ENCODE results near the gene DCUN1D1.

Gene DCUN1D1

DNA sequence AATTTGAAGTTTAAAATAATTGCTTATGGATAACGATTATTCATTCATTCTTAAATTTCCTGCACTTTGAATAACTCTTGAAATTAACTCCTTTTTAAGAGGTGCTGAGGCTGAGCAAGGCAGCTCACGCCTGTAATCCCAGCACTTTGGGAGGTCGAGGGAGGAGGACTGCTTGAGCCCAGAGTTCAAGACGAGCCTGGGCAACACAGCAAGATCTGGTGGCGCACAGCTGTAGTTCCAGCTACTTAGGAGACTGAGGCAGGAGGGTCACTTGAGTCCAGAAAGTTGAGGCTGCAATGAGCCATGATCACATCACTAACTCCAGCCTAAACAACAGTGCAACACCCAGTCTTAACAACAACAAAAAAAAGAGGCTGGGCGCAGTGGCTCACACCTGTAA, 8.0 kb downstream of the DCUN1D1 start:
- DNase-seq (ENCODE audit: low read depth), result no peak

DNA sequence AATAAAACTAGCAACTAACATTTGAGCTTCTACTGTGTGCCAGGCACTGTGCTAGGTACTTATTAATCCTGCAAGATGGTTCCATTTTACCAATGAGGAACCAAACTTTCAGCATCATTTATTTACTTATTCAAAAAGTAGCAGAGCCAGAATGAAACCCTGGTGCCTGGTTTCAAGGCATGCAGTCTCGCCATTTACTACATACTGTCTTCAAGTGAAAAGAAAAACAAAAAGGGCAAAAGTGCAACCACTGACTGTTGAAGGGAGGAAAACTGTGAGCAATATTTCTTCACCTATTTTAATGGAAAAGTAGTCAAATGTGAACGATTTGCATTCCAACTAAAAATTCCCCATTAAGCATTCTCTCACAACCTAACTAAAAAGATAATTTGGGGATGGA, 8.7 kb downstream of the DCUN1D1 start:
- no peak for DNase-seq (ENCODE audit: low read depth)

DNA sequence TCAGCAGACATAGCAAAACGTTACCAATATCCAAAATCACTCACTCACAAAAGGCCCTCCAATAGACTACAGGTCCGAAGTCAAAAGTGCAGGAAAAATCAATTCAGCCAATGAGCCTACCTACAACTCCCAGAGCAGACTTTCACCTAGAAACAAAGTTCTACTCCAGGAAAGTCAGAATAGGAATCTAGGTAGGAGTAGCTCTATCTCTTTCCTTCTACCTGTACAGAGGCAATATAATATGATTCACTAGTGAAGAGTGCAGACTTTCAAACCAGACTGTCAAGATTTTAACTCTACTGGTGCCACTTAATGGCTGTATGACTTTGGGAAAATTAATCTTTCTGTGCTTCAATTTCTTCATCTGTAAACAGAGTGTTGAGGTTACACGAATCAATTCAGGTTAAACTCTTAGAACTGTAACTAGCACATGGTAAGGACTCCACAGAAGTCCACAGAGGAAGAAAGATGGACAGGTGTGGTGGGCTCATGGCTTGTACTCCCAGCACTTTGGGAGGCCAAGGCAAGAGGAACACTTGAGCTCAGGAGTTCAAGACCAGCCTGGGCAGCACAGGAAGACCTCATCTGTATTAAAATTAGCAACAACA, 9.4 kb downstream of the DCUN1D1 start:
- no peak for DNase-seq (ENCODE audit: low read depth)

DNA sequence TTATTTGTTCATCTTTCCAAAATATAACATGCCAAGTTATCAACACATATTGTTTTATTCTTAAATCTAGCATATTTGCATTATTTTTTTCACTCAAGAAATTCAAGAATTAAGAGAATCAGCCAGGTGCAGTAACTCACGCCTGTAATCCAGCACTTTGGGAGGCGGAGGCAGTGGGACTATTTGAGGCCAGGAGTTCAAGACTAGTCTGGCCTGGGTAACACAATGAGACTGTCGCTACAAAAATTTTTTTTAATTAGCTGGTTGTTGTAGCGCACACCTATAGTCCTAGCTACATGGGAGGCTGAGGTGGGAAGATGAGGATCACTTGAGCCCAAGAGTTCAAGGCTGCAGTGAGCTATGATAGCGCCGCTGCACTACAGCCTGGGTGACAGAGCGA, 10.5 kb downstream of the DCUN1D1 start:
- no peak for DNase-seq (ENCODE audit: low read depth)

DNA sequence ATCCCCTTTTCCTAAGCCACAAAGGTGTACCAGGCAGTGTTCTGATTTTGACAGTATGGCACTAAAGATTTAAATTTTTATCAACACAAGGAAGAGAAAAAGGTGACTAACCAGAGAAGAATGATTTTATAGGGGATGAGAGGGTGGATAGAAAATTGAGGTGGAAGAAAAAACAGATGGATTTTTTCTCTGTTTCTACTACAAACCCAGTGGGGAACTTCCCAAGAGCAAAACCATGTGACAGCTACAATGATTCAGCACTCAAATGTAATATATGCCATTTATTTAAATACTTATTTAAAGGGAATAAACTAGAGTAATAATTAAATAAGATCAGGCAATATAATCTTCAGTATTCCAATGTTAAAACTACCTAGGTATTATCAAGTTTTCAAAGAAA, 11.1 kb downstream of the DCUN1D1 start:
- no peak for DNase-seq (ENCODE audit: low read depth)

DNA sequence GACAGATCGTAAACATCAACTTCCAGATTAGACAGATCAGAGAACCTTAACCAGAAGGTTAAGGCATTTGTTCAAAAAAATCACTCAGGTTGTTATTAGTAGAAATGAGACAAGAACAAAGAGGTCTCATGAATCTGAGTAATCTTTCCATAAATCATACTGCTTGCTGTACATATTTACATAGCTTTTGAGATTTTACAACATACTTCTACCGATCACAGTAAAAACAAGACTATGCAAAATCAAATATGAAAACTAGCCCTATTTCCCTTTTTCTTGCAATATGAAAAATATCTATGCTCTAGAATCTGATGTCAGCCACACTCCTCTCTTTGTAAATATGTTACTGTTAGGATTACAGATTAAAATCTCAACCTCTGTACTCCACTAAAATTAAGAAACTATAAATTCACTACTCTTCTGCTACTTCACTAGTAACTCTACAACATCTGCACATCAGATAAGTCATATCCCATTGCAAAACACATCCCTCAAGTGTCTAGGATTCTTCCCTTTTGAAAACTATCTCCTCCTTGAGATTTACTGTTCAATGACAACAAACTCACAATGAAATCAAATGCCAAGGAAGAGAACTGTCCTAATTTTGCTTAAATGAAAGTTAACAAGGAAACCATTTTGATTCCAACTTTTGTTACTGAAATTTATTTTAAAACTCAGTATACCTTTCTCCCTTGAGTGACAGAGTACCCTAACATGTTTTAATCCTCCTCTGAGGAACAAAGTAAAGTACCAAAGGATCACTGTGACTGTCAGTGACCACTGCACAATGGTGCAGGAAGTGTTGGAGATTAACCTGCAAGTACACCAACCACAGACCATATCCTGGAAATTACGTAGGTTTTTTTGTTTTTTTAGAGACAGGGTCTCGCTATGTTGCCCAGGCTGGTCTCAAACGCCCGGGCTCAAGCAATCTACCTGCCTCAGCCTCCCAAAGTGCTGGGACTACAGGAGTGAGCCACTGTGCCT, 12.8 kb downstream of the DCUN1D1 start:
- no peak for DNase-seq (ENCODE audit: low read depth)

DNA sequence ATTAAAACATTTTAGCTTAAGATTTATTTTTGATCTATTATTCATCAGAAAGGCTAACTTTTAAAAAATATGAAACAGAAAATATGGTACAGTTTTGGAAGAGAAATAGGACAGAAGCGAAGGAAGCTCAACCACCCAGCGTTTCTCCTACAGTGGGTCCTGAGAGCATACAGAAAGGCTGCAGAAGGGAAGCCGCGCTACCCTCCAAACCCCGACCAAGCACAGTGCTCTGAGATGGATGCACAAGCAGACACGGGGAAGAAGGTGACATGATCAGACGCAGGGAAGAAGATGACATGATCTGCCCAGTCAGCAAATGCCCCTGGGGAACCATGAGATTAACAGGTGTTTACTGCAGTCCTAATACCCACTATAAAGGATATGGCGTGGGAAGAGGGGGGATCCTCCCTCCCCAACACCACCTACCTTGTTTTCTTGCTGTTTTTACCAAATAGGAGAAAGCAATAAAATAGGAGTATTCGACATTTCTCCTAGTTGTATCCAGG, 14.4 kb downstream of the DCUN1D1 start:
- no peak for DNase-seq (ENCODE audit: low read depth)

DNA sequence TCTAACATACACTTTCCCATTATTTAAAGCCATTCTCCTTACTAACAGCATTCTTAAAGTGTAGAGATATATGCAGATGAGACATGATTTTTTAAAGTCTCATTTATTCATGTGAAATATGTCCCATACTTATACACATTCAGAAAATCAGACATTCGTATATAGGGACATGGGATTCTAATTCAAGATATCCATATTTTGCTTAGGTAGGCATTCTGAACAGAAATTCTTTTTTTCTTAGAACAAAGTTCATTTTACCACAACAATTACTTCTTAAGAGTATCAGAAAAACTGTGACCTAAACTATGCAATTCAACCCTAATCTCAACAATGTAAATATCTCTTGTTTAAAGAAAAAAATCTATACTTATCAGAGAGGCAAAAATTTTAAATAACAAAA, 16.2 kb downstream of the DCUN1D1 start:
- no peak for DNase-seq (ENCODE audit: low read depth)

DNA sequence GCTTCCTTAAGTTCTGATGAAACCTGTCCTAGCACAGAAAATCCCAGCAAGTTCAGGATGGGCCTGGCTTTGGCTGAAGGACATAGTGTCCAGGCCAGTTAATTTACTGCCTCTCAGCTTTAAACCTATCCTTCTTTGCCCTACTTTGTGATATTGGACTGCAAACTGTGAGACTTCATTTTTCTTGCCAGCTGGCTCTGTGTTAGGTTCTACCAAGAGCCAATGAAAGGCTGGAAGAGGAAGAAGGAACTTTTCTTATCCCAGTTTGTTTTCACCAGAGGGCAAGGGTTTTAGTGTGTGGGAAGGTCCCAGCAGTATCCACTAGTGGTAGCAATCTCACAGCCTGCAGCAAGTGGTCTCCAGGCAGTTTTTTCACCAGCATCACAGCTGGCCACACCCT, 18.2 kb downstream of the DCUN1D1 start:
- DNase-seq (ENCODE audit: low read depth), result no peak

DNA sequence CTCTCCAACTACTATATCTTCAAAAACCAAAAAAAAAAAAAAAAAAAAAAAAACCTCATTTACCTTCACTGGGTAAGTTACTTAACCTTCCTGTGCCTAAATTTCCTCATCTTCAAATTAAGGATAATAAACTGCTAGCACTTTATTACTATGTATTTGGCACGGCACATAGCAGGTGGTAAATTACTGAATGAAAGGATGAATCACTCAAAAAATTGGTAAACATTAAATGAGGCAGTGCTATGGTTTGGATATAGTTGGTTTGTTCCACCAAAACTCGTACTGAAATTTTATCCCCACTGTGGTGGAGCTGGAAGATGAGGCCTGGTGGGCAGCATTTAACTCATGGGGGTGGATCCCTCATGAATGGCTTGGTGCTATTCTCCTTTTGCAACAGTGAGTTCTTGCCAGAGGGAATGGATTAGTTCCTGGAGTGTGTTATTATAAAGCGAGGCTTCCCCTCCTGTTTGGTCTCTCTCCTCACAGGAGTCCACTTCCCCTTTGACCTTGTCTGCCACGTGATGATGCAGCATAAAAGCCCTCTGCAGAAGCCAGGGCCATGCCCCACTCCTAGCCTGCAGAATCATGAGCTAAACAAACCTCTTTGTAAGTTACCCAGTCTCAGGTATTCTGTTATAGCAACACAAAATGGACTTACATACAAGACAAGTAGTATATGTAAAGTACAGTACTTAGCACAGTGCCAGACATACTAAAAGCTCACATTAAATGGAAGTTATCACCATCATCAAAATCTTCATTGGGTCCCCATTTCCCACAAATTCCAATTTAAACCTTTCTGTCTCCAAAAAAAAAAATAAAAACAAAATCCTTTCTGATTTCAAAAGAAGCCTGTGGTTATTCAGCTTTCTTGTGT, 20.6 kb downstream of the DCUN1D1 start:
- DNase-seq (ENCODE audit: low read depth), result no peak

DNA sequence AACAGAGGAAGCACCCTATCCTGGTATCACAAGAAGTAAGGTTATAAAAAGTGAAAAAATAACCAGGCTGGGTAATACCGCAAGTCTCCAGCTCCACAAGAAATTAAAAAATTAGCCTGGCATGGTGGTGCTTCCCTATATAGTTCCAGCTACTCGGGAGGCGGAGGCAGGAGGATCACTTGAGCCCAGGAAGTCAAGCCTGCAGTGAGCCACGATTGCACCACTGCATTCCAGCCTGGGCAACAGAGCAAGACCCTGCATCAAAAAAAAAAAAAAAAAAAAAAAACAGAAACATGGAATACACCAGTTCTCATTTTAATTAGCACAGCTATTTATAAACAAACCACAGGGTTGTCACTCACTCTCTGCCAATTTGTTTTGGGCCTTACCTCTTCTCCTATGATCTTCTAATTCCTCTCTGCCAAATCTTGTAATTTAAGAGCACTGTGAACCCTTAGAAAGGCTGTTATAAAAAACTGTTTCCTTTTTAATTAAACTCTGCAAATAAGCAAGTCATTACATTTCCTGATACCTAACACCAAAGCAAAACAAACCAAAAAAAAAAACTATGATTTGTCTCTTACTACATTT, 22.6 kb downstream of the DCUN1D1 start:
- DNase-seq (ENCODE audit: low read depth), result no peak

DNA sequence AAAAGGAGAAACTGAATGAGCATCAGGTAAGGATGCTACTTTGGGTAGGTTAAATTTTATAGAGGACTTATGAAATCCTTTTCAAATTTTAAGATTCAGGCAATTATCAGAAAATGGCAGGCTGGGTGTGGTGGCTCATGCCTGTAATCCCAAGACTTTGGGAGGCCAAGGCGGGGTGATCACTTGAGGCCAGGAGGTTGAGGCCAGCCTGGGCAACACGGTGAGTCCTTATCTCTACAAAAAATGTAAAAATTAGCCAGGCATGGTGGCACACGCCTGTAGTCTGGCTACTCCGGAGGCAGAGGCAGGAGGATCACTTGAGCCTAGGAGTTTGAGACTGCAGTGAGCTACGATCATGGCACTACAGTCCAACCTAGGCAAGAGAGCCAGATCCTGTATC, 23.1 kb downstream of the DCUN1D1 start:
- no peak for DNase-seq (ENCODE audit: low read depth)

DNA sequence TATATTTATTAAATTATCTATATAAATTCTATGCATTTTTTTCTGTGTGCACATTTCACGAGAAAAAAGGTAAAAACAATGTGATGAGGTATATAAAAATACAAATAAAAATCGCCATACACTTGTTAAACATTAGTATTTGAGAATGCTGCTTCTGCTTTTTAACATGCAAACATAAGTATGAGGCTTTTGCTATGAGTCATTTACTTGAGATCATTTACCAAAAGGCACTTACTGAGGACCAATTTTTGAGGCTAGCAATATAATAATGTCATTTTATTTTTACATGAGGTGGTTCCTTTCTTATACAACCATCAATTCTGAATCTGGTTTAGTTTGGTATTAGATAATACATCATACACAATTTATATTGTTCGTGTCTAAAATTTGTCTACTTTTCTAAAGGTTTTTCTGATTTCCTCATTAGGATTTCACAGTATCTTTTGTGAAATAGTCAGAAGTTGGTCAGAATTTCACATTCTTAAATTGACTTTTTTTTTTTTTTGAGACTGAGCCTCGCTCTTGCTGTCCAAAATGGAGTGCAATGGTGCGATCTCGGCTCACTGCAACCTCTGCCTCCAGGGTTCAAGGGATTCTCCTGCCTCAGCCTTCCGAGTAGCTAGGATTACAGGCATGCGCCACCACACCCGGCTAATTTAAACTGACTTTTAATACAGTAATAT, 25.6 kb downstream of the DCUN1D1 start:
- DNase-seq (ENCODE audit: low read depth), result no peak

DNA sequence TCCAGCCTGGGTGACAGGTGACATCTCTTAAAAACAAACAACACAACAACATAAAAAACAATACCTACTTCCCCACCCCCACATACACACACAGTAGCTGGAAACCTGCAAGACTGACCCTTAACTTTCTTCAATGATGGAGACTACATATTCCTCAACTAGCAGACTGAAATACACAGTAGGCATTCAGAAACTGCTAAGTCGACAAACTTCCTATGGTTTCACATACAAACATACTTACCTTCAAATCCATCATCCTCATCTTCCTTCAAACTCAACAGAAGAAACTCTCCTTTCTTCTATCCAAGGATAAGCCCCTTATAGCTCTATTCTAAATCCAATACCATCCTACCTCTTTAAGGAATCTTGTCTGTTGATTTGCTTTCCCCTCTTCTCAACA, 30.6 kb downstream of the DCUN1D1 start:
- DNase-seq (ENCODE audit: low read depth), result no peak

DNA sequence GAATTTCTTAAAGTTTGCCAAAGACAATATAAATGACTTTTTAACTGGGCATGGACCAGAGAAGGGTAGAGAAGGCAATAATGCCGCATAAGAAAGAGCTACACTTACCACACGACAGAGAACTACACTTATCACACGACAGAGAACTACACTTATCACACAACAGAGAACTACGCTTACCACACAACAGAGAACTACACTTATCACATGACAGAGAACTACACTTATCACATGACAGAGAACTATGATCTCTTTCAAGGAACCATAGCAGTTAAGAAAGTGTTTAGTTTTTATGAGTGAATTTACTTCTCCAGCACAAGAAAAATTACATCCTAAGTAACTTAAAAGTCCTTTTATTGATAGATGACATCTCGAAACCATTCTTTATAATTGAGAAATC, 32.0 kb downstream of the DCUN1D1 start:
- no peak for DNase-seq (ENCODE audit: low read depth)

DNA sequence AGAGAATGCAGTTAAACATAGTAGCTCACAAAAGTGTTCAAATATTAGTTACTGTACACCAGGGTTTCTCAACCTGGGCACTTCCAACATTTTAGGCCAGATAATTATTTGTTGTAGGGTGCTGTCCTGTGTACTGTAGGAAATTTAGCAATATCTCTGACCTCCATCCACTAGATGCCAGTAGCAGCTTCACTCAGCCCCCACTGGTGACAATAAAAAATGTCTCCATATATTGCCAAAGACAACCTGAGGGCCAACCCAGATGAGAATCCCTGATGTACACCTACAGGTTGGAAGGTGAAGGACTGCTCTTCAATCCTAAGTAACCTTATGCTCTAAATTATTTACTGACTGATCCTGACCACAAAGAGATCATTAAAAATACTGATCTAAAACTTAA, 32.5 kb downstream of the DCUN1D1 start:
- DNase-seq (ENCODE audit: low read depth), result no peak

DNA sequence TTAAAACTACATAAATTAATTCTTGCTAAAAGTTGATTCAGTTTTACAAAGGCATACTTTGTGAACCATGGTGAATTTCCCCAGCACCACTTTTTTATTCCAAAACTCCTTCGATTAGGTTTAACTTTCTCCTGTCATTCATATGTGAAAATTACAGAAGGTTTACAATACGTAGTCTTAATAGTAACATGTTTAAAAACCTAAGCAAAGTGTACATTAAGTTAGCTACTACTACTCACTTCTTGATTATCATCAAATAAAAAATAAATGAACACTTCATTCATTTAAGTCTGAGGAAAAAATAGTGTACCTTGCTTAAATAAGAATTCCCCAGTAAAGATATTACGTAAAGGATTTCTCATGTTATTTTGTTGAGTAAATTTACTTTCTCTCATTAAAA, 38.6 kb downstream of the DCUN1D1 start:
- no peak for DNase-seq (ENCODE audit: low read depth)

DNA sequence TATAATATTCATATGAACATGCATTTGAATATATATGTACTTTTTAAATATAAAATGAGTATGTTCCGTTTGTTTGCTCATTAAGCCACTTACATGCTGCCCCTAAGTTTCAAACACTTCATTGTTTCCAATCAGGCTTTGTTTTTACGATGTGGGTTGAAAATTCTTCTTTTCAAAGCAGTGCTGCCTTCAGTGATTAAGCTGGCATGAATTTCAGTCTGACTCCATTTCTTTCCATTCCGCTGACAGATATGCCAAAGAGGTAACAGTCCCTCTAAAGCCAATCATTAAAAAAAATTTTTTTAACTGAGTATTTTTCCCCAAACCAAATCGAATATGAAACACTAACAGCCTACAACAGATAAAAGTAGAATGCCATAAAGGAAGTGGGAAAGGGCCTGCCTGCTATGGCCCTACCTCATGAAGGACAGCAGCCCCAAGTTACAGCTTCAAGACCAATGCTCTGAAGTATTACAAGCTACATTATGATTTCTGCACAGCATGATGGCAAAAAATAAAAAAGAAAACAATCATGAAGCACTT, 40.0 kb downstream of the DCUN1D1 start:
- DNase-seq (ENCODE audit: low read depth), result no peak

DNA sequence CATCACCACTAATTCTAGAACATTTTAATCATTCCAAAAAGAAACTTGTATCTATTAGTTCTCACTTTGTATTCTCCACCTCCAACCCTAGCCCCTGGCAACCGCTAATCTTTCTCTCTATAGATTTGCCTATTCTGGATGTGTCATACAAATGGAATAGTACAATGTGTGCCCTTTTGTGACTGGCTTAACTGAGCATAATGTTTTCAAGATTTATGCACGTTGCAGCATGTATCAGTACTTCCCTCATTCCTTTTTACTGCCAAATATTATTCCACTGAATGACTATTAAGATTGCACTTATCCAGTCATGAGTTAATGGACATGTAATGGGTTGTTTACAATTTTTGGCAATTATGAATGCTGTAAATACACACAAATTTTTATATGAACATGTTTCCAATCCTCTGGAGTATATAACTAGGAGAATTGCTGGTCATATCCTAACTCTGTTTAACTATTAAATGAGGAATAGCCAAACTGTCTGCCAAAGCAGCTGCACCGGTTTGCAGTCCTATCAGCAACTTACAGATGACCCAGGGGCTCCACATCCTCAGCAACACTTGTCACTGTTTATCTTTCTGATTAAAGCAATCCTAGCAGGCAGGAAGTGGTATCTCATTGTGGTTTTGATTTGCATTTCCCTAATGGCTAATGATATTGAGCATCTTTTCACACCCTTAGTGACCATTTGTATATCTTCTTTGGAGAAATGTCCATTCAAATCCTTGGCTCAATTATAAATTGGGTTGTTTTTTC, 42.9 kb downstream of the DCUN1D1 start:
- no peak for DNase-seq (ENCODE audit: low read depth)

DNA sequence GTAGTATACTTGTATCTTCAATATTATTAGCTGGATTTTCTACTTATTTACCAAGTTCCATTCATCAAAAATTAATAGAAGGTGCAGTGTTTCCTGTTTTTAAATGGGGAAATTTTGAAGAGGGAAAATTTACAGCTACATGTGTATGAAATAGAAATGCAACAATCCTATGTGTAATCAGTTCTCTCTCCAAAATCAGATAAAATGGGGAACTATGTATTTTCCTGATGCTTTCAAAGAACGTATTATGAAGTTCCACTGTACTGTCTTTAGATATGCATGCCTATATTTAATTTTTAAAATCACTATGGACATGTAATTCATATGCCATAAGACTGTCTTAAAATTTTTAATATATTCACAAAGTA, 43.4 kb downstream of the DCUN1D1 start:
- no peak for DNase-seq (ENCODE audit: low read depth)

All from T-helper 22 cell (primary cell).